HG03354 (cell line): Measurements from ENCODE around the gene GTF2H3.

ENCODE experiments used
- ATAC-seq: cut with Tn5 transposase; IDR thresholded peaks from one replicate; pipeline ENCODE4 v1.9.1; 2021; ENCODE audit warnings: mild to moderate bottlenecking; ENCODE audit not compliant: unreplicated experiment, poor library complexity, severe bottlenecking

The GTF2H3 gene

DNA sequence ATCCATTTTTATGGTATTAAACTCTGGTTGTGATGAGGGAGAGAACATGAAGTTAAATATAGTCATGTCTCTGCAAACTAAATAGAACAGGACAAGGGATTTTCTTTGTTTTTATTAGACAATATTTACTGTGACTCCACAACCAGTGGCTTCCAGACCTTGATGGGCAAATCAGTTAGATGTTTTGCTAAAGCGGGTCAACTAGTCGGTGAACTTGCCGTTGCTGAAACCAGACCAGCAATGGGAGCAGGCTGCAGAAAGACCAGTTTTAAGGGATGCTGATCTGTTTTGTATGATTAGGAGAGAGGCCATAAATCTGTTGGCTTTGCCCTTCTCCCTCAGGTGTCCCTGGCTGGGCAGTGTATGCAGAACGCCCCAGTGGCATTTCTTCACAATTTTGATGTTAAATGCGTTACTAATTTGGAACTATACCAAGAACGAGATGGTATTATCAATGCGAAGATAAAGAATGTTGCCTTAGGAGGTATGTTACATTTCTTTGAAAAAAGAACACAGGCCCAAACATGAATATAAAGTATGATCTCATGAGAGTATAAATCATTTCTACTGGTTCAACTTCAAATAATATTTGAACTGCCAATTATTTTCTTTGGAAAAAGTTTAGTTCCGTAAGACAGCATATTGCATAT lies 56.7 kb downstream of the GTF2H3 start:
- ATAC-seq = no peak

GRCh38 chr12:123696207-123696606 lies 62.6 kb downstream of the GTF2H3 start:
- no peak for ATAC-seq

DNA sequence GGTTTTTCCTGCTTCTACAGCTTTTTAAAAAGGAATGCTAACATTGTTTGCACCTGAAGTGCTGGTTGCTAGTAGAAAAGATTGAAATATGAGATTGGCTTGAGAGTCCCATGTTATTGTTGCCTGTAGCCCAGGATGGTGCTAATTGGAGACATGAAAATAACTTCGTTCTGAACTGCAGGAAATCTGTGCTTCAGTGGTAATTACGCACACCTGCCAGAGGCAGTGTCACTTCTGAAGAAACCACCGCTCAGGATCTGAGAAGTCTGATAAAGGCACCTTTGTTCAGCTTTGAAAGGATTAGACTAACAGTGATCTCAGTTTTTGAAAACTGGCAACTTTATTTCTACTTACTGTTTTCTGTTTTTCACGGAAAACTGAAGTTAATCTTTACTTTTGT lies 63.0 kb downstream of the GTF2H3 start:
- ATAC-seq = no peak

DNA sequence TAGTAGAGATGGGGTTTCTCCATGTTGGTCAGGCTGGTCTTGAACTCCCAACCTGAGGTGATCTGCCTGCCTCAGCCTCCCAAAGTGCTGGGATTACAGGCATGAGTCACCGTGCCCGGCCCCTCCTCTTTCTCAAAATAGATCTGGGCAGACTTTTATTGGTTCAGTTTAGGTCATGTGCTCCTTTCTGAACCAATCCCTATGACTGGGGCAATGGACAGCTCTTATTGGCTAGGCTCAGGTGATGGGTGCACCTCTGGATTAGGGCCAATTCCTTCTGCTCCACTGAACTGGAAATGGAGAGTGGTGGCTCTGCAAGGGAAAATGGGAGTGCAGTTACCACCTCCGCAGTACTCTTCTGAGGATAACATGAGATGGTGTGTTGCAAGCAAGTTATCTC lies 72.3 kb downstream of the GTF2H3 start:
- ATAC-seq = no peak

DNA sequence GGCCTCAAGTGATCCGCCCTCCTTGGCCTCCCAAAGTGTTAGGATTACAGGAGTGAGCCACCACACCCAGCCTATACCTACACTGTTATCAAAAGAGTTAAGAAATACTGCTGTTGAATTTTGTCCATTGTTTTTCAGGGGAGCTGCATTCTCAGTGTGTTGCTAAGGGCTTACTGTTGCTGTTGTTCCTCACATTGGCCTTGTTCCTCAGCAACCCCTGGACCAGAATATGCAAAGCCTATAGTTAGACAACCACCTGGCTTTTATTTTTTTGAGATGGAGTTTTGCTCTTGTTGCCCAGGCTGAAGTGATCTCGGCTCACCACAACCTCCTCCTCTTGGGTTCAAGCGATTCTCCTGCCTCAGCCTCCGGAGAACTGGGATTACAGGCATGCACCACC lies 73.8 kb downstream of the GTF2H3 start:
- ATAC-seq = no peak
